ENCODE measurements around the gene ZBBX. TPM values are rescaled to one million over a fixed set of nuclear protein-coding genes. Genes with fewer than 3 reads are reported as not detected.
"Not testable (repeated sequence)": the region's sequence is repeated elsewhere in the genome, so short reads cannot be mapped to it uniquely, and the experiment has no call there.

ZBBX gene
- total RNA-seq (2021) (not detected in 2 replicates), Bru-seq, nascent RNA (percentile 3 among the genes with signal in this experiment), BruChase-seq, experiment 1, labeled RNA remaining after a 2-hour chase (percentile 2 among the genes with signal in this experiment), BruChase-seq, experiment 2, labeled RNA remaining after a 6-hour chase (not detected)
- long read RNA-seq = 0 reads

DNA sequence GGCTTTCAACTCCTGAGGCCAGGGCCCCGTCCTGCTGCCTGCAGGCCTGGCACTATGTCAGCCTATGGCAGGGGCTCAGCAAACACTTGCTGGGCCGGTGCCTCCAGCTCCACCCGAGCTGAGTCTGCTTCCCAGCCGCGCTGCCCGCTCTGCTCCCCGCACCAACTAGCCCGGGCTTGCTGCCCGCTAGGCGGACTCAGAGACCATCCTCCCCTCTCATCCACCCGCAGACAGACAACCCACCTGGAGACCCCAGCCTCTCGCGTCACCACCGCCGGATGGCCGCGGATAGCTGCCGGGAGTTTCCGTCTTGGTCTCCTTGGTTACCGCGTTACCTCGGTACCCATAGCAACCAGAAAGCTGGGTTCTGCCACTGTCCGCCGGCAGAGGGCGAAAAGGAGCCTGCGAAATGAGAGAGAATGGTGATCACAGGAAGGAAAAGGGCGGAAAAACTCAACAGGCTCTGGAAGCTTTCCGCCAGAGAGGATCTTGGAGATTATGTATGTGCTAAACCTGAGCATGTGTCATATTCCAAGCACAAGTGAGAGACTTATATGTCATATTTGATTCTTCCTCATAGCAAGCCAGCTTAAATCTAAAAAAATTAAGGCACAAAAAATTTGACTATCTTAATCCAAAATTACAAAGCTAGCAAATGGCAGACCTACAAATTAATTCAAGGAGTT is at the start of gene ZBBX:
TSS of gene ZBBX (minus strand) at position 294 of the 686 bp plus-strand sequence. CDS start 7,396 bp downstream, outside the sequence.
- Histone ChIP-seq H3K27me3 (replicated peaks; ENCODE audit: insufficient read depth, low read depth, low read length, poor library complexity) (no peaks in the 10 kb centered on the region), H3K4me1 (ENCODE audit: insufficient read depth, low read length, poor library complexity, severe bottlenecking) (no peaks in the 10 kb centered on the region), H3K4me3 (ENCODE audit: low read depth, low read length, poor library complexity, severe bottlenecking) (peak within 1 kb of the TSS; percentile 38), H3K9me3 (ENCODE audit: low read depth, low read length, poor library complexity, severe bottlenecking) (no peaks in the 10 kb centered on the region), H3K27ac (ENCODE audit: low read depth, low read length, poor library complexity, severe bottlenecking) (no peak within 1 kb of the TSS), H3K36me3 (ENCODE audit: insufficient read depth, low read length, poor library complexity, severe bottlenecking) (no peaks in the 10 kb centered on the region)
- ChIA-PET POLR2A (ENCODE audit: low non-redundant PET) (interaction anchor here (0.5 kb wide), 1 partner anchor 1628 kb away, joined by 3 read pairs; no protein-coding TSS in a partner anchor), CTCF (interaction anchor here (1.4 to 1.5 kb wide), 2 partner anchors 361 to 502 kb away, joined by 5 to 13 read pairs; no protein-coding TSS in a partner anchor)
- no TSS peak for BruUV-seq (replicated peaks)
- TF ChIP-seq, protein P1, sequence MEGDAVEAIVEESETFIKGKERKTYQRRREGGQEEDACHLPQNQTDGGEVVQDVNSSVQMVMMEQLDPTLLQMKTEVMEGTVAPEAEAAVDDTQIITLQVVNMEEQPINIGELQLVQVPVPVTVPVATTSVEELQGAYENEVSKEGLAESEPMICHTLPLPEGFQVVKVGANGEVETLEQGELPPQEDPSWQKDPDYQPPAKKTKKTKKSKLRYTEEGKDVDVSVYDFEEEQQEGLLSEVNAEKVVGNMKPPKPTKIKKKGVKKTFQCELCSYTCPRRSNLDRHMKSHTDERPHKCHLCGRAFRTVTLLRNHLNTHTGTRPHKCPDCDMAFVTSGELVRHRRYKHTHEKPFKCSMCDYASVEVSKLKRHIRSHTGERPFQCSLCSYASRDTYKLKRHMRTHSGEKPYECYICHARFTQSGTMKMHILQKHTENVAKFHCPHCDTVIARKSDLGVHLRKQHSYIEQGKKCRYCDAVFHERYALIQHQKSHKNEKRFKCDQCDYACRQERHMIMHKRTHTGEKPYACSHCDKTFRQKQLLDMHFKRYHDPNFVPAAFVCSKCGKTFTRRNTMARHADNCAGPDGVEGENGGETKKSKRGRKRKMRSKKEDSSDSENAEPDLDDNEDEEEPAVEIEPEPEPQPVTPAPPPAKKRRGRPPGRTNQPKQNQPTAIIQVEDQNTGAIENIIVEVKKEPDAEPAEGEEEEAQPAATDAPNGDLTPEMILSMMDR (conservative IDR thresholded peaks at IDR 0.05; ENCODE audit: low read depth, low read length) = peak; percentile 94
- no peak for TF ChIP-seq EZH2 (IDR thresholded peaks at IDR 0.05; ENCODE audit: borderline replicate concordance, low read depth, low read length, poor library complexity, severe bottlenecking)
- peak; percentile 90 for DNase-seq (ENCODE audit: low spot score)
- intact Hi-C loops (cut with micrococcal nuclease; ENCODE audit: unreplicated experiment) = loop anchor here (1.0 to 5.0 kb wide), 2 partner anchors 357 to 502 kb away; partner anchors contain the start of gene SERPINI1

GRCh38 chr3:167426962-167427361 is 46.9 kb upstream of the ZBBX start:
- H3K36me3 ChIP-seq (ENCODE audit: insufficient read depth, low read length, poor library complexity, severe bottlenecking); CTCF ChIA-PET; intact Hi-C loops (cut with micrococcal nuclease; ENCODE audit: unreplicated experiment); BruUV-seq (replicated peaks); H3K27me3 ChIP-seq (replicated peaks; ENCODE audit: insufficient read depth, low read depth, low read length, poor library complexity); H3K9me3 ChIP-seq (ENCODE audit: low read depth, low read length, poor library complexity, severe bottlenecking); H3K4me3 ChIP-seq (ENCODE audit: low read depth, low read length, poor library complexity, severe bottlenecking); H3K27ac ChIP-seq (ENCODE audit: low read depth, low read length, poor library complexity, severe bottlenecking); DNase-seq (ENCODE audit: low spot score); H3K4me1 ChIP-seq (ENCODE audit: insufficient read depth, low read length, poor library complexity, severe bottlenecking); POLR2A ChIA-PET (ENCODE audit: low non-redundant PET): not testable (repeated sequence)

DNA sequence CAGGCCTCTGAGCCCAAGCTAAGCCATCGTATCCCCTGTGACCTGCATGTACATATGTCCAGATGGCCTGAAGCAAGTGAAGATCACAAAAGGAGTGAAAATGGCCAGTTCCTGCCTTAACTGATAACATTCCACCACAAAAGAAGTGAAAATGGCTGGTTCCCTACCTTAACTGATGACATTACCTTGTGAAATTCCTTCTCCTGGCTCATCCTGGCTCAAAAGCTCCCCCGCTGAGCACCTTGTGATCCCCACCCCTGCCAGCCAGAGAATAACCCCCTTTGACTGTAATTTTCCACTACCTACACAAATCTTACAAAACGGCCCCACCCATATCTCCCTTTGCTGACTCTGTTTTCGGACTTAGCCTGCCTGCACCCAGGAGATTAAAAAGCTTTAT is 42.3 kb upstream of the ZBBX start:
- intact Hi-C loops (cut with micrococcal nuclease; ENCODE audit: unreplicated experiment); H3K9me3 ChIP-seq (ENCODE audit: low read depth, low read length, poor library complexity, severe bottlenecking); POLR2A ChIA-PET (ENCODE audit: low non-redundant PET); H3K4me1 ChIP-seq (ENCODE audit: insufficient read depth, low read length, poor library complexity, severe bottlenecking); H3K4me3 ChIP-seq (ENCODE audit: low read depth, low read length, poor library complexity, severe bottlenecking); H3K27ac ChIP-seq (ENCODE audit: low read depth, low read length, poor library complexity, severe bottlenecking); CTCF ChIA-PET; BruUV-seq (replicated peaks); H3K36me3 ChIP-seq (ENCODE audit: insufficient read depth, low read length, poor library complexity, severe bottlenecking); H3K27me3 ChIP-seq (replicated peaks; ENCODE audit: insufficient read depth, low read depth, low read length, poor library complexity); DNase-seq (ENCODE audit: low spot score): not testable (repeated sequence)

GRCh38 chr3:167409611-167410010 is 29.5 kb upstream of the ZBBX start:
- no TSS peak for BruUV-seq (replicated peaks)
- intact Hi-C loops (cut with micrococcal nuclease; ENCODE audit: unreplicated experiment) = loop anchor here (5.0 kb wide), 4 partner anchors 273 to 633 kb away; no protein-coding TSS in a partner anchor

More at GRCh38 chr3:167409611-167410010, 29.5 kb upstream of the ZBBX start:
- no peaks in the 10 kb centered on the region for H3K9me3 ChIP-seq (ENCODE audit: low read depth, low read length, poor library complexity, severe bottlenecking)
- H3K4me3 ChIP-seq (ENCODE audit: low read depth, low read length, poor library complexity, severe bottlenecking) = no peak overlapping the region
- ChIA-PET POLR2A (ENCODE audit: low non-redundant PET) (no interaction called here), CTCF (no interaction called here)
- DNase-seq (ENCODE audit: low spot score) = no peak
- TF ChIP-seq, protein P1 (conservative IDR thresholded peaks at IDR 0.05; ENCODE audit: low read depth, low read length) = no peak
- TF ChIP-seq EZH2 (IDR thresholded peaks at IDR 0.05; ENCODE audit: borderline replicate concordance, low read depth, low read length, poor library complexity, severe bottlenecking) = no peak
- no peaks in the 10 kb centered on the region for H3K4me1 ChIP-seq (ENCODE audit: insufficient read depth, low read length, poor library complexity, severe bottlenecking)
- no peaks in the 10 kb centered on the region for H3K27me3 ChIP-seq (replicated peaks; ENCODE audit: insufficient read depth, low read depth, low read length, poor library complexity)
- no peaks in the 10 kb centered on the region for H3K36me3 ChIP-seq (ENCODE audit: insufficient read depth, low read length, poor library complexity, severe bottlenecking)
- no peak overlapping the region for H3K27ac ChIP-seq (ENCODE audit: low read depth, low read length, poor library complexity, severe bottlenecking)
